ENCODE results near the gene ZFPM1.

GRCh38 chr16:88577166-88577565 is 124.1 kb downstream of the ZFPM1 start:
- no peak for TF ChIP-seq CTCF (conservative IDR thresholded peaks at IDR 0.05 in 1 of 2, IDR thresholded peaks at IDR 0.05 in 1 of 2; ENCODE audit: extremely low read depth in 1 of 2, insufficient read depth in 1 of 2, low read depth in 1 of 2, low read length in 2 of 2)
- TF ChIP-seq EZH2 (IDR thresholded peaks at IDR 0.05; ENCODE audit: borderline replicate concordance, low read length), result no peak
